Measurements from ENCODE around the gene CADPS.

The CADPS gene

DNA sequence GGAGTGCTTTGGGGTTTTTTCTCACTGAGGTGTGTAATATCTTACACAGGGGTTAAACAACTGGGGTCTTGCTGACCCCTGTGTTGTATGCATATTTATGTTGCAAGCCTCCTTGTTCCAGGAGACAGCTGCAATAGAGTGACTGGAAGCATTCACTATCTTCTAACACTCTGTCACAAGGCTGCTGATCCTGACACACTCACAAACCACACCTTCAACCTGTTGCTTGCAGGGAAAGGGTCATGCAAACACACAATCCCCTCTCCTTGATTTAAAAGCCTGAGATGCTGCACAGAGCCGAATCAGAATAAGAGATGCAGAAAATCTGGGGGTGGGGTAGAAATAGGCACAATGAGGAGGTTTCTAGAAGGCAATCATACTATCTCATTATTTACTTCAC, 197.3 kb downstream of the CADPS start:
- TF ChIP-seq, protein P1, sequence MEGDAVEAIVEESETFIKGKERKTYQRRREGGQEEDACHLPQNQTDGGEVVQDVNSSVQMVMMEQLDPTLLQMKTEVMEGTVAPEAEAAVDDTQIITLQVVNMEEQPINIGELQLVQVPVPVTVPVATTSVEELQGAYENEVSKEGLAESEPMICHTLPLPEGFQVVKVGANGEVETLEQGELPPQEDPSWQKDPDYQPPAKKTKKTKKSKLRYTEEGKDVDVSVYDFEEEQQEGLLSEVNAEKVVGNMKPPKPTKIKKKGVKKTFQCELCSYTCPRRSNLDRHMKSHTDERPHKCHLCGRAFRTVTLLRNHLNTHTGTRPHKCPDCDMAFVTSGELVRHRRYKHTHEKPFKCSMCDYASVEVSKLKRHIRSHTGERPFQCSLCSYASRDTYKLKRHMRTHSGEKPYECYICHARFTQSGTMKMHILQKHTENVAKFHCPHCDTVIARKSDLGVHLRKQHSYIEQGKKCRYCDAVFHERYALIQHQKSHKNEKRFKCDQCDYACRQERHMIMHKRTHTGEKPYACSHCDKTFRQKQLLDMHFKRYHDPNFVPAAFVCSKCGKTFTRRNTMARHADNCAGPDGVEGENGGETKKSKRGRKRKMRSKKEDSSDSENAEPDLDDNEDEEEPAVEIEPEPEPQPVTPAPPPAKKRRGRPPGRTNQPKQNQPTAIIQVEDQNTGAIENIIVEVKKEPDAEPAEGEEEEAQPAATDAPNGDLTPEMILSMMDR (IDR thresholded peaks at IDR 0.05; ENCODE audit: low read depth, low read length, missing control alignments), result no peak
- H3K4me3 ChIP-seq (ENCODE audit: low read depth, low read length), result no peak overlapping the region
- DNase-seq (ENCODE audit: low read depth), result no peak

GRCh38 chr3:62676689-62677271, 198.4 kb downstream of the CADPS start:
- DNase-seq (ENCODE audit: low read depth), result no peak
- TF ChIP-seq, protein P1 (IDR thresholded peaks at IDR 0.05; ENCODE audit: low read depth, low read length, missing control alignments), result no peak
- no peak overlapping the region for H3K4me3 ChIP-seq (ENCODE audit: low read depth, low read length)

GRCh38 chr3:62675492-62675891, 199.7 kb downstream of the CADPS start:
- DNase-seq (ENCODE audit: low read depth), result no peak
- no peak overlapping the region for H3K4me3 ChIP-seq (ENCODE audit: low read depth, low read length)
- TF ChIP-seq, protein P1 (IDR thresholded peaks at IDR 0.05; ENCODE audit: low read depth, low read length, missing control alignments), result no peak

GRCh38 chr3:62672988-62673313, 202.3 kb downstream of the CADPS start:
- no peak for DNase-seq (ENCODE audit: low read depth)
- no peak overlapping the region for H3K4me3 ChIP-seq (ENCODE audit: low read depth, low read length)
- TF ChIP-seq, protein P1 (IDR thresholded peaks at IDR 0.05; ENCODE audit: low read depth, low read length, missing control alignments), result no peak

- no peak overlapping the region for H3K4me3 ChIP-seq (ENCODE audit: low read depth, low read length)
- no peak for DNase-seq (ENCODE audit: low read depth)
- TF ChIP-seq, protein P1 (IDR thresholded peaks at IDR 0.05; ENCODE audit: low read depth, low read length, missing control alignments), result no peak
These were observed 202.8 kb downstream of the CADPS start for GRCh38 chr3:62672270-62672987.

GRCh38 chr3:62670351-62670750, 204.9 kb downstream of the CADPS start:
- DNase-seq (ENCODE audit: low read depth), result no peak
- TF ChIP-seq, protein P1 (IDR thresholded peaks at IDR 0.05; ENCODE audit: low read depth, low read length, missing control alignments), result no peak
- no peak overlapping the region for H3K4me3 ChIP-seq (ENCODE audit: low read depth, low read length)

- no peak for DNase-seq (ENCODE audit: low read depth)
- TF ChIP-seq, protein P1 (IDR thresholded peaks at IDR 0.05; ENCODE audit: low read depth, low read length, missing control alignments), result no peak
- H3K4me3 ChIP-seq (ENCODE audit: low read depth, low read length), result no peak overlapping the region
These were observed 206.1 kb downstream of the CADPS start for GRCh38 chr3:62669161-62669560.

Data from GM12864 (cell line).